Measurements from ENCODE around the gene GALNT17. TPM values are rescaled to one million over a fixed set of nuclear protein-coding genes. Genes with fewer than 3 reads are reported as not detected.
"Not testable (repeated sequence)": the region's sequence is repeated elsewhere in the genome, so short reads cannot be mapped to it uniquely, and the experiment has no call there.

The GALNT17 gene
- total RNA-seq, 4 donors from 2014 or later: 66.0 to 97.9 (median 76.0) TPM

DNA sequence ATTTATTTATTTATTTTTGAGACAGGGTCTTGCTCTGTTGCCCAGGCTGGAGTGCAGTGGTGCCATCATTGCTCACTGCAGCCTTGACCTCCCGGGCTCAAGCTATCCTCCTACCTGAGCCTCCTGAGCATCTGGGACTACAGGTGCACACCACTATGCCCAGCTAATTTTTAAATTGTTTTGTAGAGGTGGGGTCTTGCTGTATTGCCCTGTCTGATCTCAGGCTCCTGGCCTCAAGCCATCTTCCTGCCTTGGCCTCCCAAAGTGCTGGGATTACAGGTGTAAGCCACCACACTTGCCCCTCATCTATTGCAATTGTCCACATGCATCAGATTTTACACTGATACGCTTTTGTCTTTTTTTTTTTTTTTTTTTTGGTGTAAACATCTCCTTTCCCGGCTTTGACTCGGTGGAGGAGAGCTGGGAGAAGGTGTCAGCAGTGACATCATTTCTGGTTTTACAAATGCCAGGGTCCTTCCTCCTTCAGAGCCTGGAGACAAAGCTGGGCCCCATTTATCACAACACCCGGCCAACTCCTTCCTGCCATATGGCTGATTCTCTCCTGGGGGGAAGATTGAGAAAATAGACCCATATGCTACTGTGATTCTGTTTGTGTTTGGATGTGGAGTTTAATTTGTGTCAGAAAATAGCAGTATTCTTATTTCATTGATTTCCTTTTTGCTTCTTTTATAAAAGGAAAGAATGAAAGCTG lies 61.3 kb downstream of the GALNT17 start:
- no peaks in the 10 kb centered on the region for H3K27me3 ChIP-seq
- no peak overlapping the region for H3K27ac ChIP-seq
- TF ChIP-seq, protein P1, sequence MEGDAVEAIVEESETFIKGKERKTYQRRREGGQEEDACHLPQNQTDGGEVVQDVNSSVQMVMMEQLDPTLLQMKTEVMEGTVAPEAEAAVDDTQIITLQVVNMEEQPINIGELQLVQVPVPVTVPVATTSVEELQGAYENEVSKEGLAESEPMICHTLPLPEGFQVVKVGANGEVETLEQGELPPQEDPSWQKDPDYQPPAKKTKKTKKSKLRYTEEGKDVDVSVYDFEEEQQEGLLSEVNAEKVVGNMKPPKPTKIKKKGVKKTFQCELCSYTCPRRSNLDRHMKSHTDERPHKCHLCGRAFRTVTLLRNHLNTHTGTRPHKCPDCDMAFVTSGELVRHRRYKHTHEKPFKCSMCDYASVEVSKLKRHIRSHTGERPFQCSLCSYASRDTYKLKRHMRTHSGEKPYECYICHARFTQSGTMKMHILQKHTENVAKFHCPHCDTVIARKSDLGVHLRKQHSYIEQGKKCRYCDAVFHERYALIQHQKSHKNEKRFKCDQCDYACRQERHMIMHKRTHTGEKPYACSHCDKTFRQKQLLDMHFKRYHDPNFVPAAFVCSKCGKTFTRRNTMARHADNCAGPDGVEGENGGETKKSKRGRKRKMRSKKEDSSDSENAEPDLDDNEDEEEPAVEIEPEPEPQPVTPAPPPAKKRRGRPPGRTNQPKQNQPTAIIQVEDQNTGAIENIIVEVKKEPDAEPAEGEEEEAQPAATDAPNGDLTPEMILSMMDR (IDR thresholded peaks at IDR 0.05): no peak
- TF ChIP-seq EP300 (IDR thresholded peaks at IDR 0.05) (no peak), POLR2A (IDR thresholded peaks at IDR 0.05) (no peak)
- H3K4me3 ChIP-seq: no peak overlapping the region
- no peaks in the 10 kb centered on the region for H3K36me3 ChIP-seq
- H3K4me1 ChIP-seq: no peaks in the 10 kb centered on the region
- 73 to 88% methylated on average over 5 of the region's 5 CpGs for WGBS, 2 donors
- H3K9me3 ChIP-seq: peaks cover 0 to 10% (median 0%) of the 10 kb centered on the region in 4 donors
- no peak for DNase-seq (ENCODE audit: low spot score in 2 of 2)

DNA sequence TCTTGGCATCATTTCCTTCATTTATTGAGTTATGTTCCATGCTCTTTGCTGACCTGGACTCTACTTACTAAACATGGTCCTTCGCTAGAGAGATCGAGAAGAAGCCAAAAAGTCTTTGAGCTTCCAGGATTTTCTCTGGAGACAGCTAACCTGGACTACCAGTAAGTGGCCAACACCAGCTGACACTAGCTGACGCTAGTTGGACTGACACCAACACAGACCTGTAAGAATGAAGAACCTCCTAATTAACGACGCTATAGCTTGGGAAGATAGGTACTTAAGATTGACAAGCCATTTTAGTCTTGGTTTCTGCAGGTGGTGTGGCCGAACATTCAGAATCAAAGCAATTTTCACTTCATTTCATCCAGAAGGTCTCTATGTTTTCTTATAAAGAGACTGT lies 66.4 kb downstream of the GALNT17 start:
- Histone ChIP-seq H3K4me3 (no peak overlapping the region), H3K27me3 (no peaks in the 10 kb centered on the region), H3K36me3 (no peaks in the 10 kb centered on the region), H3K4me1 (no peaks in the 10 kb centered on the region), H3K27ac (peak overlapping the region in 1 of 4 donors; percentile 2), H3K9me3 (no peaks in the 10 kb centered on the region)
- no peak for DNase-seq (ENCODE audit: low spot score in 2 of 2)
- TF ChIP-seq EP300 (IDR thresholded peaks at IDR 0.05) (no peak), POLR2A (IDR thresholded peaks at IDR 0.05) (no peak)
- TF ChIP-seq, protein P1 (IDR thresholded peaks at IDR 0.05): no peak
- 86% methylated on average over 6 of the region's 6 CpGs for WGBS, 2 donors

DNA sequence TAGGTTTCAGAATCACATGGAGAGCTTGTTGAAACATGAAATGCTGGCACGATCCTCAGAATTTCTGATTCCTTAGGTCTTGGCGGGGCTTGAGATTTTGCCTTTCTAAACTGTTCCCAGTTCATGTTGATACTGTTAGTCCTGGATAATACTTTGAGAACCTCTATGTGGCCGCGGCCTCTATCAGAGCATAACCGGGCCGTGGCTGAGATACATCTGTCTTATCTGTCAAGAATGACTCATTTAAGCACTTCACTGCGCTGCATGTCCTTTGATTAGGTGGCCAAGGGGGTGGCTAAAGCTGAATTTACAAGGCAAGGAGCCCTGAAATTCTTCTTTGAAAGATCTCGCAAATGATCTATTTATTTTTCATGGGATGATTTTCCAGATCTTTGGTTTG lies 66.9 kb downstream of the GALNT17 start:
- TF ChIP-seq, protein P1 (IDR thresholded peaks at IDR 0.05): no peak
- no peak for TF ChIP-seq EP300 (IDR thresholded peaks at IDR 0.05)
- TF ChIP-seq POLR2A (IDR thresholded peaks at IDR 0.05): no peak
- no peak for DNase-seq (ENCODE audit: low spot score in 2 of 2)
- H3K36me3 ChIP-seq: no peaks in the 10 kb centered on the region
- H3K4me3 ChIP-seq: no peak overlapping the region
- H3K27ac ChIP-seq: peak overlapping the region in 2 of 4 donors; percentile 2 to 59
- no peaks in the 10 kb centered on the region for H3K4me1 ChIP-seq
- no peaks in the 10 kb centered on the region for H3K27me3 ChIP-seq
- peaks cover 0 to 4% (median 0%) of the 10 kb centered on the region in 4 donors for H3K9me3 ChIP-seq
- WGBS, 2 donors: 81 to 82% methylated on average over 8 of the region's 8 CpGs

DNA sequence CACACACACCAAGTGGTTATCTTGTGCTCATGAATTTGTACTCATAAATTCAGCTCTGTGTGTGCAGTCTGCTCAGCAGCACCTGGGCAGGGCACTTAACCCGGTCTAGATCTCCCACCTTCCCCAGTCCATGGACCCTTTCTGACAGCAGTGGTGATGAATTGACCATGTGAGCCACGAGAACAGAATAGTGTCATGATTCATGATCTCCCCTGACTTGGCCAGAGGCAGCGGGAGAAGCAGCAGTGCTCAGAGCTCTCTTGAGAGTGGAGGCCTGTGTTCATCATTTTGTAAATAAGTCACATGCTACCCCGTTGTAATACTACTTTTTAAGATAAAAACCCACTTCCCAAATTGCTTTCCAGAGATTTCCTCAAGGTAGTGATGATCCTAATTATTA lies 74.2 kb downstream of the GALNT17 start:
- peaks cover 0 to 10% (median 2%) of the 10 kb centered on the region in 4 donors for H3K9me3 ChIP-seq
- H3K36me3 ChIP-seq: no peaks in the 10 kb centered on the region
- DNase-seq (ENCODE audit: low spot score in 2 of 2): no peak
- peaks cover 0 to 11% (median 0%) of the 10 kb centered on the region in 4 donors for H3K4me1 ChIP-seq
- TF ChIP-seq, protein P1 (IDR thresholded peaks at IDR 0.05): no peak
- TF ChIP-seq POLR2A (IDR thresholded peaks at IDR 0.05): no peak
- no peak for TF ChIP-seq EP300 (IDR thresholded peaks at IDR 0.05)
- H3K27me3 ChIP-seq: no peaks in the 10 kb centered on the region
- no peak overlapping the region for H3K27ac ChIP-seq
- no peak overlapping the region for H3K4me3 ChIP-seq
- WGBS, 2 donors: 46 to 65% methylated on average over 4 of the region's 4 CpGs

DNA sequence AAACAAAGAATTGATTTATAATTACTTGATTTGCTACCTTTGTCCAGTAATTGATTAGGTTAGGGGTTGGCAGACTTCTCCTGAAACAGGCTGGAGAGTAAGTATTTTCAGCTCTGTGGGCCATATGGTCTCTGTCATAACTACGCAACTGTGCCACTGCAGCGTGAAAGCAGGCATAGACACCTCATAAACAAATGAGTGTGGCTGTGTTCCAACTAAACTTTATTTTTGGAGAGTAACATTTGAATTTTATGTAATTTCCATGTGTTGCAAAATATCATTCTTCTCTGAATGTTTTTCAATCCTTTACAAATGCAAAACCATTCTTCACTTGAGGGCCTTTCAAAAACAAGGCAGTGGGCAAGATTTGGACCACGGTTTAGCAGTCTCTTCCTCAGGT lies 76.9 kb downstream of the GALNT17 start:
- Histone ChIP-seq H3K27me3 (no peaks in the 10 kb centered on the region), H3K4me1 (peaks cover 0 to 11% (median 0%) of the 10 kb centered on the region in 4 donors), H3K4me3 (no peak overlapping the region), H3K27ac (peak overlapping the region in 2 of 4 donors; percentile 11 to 22), H3K36me3 (no peaks in the 10 kb centered on the region), H3K9me3 (peaks cover 0 to 6% (median 2%) of the 10 kb centered on the region in 4 donors)
- TF ChIP-seq, protein P1 (IDR thresholded peaks at IDR 0.05): no peak
- TF ChIP-seq POLR2A (IDR thresholded peaks at IDR 0.05): no peak
- WGBS, 2 donors: 63 to 65% methylated on average over 3 of the region's 3 CpGs
- DNase-seq (ENCODE audit: low spot score in 2 of 2): no peak

DNA sequence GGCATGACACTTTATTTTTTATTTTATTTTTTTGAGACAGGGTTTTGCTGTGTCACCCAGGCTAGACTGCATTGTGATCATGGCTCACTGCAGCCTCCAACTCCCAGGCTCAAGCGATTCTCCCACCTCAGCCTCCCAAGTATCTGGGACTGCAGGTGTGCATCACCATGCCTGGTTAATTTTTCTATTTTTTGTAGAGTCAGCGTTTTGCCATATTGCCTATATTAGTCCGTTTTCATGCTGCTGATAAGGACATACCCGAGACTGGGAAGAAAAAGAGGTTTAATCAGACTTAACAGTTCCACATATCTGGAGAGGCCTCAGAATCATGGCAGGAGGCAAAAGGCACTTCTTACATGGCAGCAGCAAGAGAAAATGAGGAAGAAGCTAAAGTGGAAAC lies 77.5 kb downstream of the GALNT17 start:
- Histone ChIP-seq H3K4me1 (peaks cover 0 to 11% (median 0%) of the 10 kb centered on the region in 4 donors), H3K27ac (peak overlapping the region in 2 of 4 donors; percentile 11 to 22)
- not testable (repeated sequence) for H3K4me3 ChIP-seq; H3K27me3 ChIP-seq; DNase-seq (ENCODE audit: low spot score in 2 of 2); H3K36me3 ChIP-seq; H3K9me3 ChIP-seq
- 92 to 94% methylated on average over 4 of the region's 4 CpGs for WGBS, 2 donors
